Cardiac septum (tissue), 1 donor: ENCODE measurements around the gene GKAP1. TPM values are rescaled to one million over a fixed set of nuclear protein-coding genes. Genes with fewer than 3 reads are reported as not detected.
A peak's percentile ranks its signal among the peaks of the same experiment; 100 is the strongest.
"Not testable (repeated sequence)": the region's sequence is repeated elsewhere in the genome, so short reads cannot be mapped to it uniquely, and the experiment has no call there.

ENCODE experiments used
- DNase-seq: peaks from one replicate; pipeline ENCODE4 v3.0.0-alpha.2; 2020; ENCODE audit warnings: low spot score
- intact Hi-C: fragments of 100-400 bp; cut with DNase I; formaldehyde crosslinking; loops from one replicate; pipeline ENCODE4 v1.14.0; 2022
- long read RNA-seq: library from polyadenylated mRNA; unstranded; transcript quantifications from one replicate; pipeline ENCODE4 v2.0.0, GENCODE V29; 2021
- total RNA-seq: library from RNA; stranded (reverse); fragmentation: NEBNext Ultra II Directional; extraction: Animal tissue kit (Norgen Biotek cat#: 25700); gene quantifications from one replicate; pipeline ENCODE4 v1.2.1, GENCODE V29; 2021
- donor health status: DM: no; HTN: no; CAD: no.

The GKAP1 gene
- total RNA-seq, result 17.2 TPM
- long read RNA-seq, transcript GKAP1-203 (13 exons, 1,778 nt), result major isoform, 6 of 15 reads
- long read RNA-seq, partial matches to known transcripts, result 6 of 15 reads
- long read RNA-seq, other reads (novel, unspliced or antisense), result 1 of 15 reads

DNA sequence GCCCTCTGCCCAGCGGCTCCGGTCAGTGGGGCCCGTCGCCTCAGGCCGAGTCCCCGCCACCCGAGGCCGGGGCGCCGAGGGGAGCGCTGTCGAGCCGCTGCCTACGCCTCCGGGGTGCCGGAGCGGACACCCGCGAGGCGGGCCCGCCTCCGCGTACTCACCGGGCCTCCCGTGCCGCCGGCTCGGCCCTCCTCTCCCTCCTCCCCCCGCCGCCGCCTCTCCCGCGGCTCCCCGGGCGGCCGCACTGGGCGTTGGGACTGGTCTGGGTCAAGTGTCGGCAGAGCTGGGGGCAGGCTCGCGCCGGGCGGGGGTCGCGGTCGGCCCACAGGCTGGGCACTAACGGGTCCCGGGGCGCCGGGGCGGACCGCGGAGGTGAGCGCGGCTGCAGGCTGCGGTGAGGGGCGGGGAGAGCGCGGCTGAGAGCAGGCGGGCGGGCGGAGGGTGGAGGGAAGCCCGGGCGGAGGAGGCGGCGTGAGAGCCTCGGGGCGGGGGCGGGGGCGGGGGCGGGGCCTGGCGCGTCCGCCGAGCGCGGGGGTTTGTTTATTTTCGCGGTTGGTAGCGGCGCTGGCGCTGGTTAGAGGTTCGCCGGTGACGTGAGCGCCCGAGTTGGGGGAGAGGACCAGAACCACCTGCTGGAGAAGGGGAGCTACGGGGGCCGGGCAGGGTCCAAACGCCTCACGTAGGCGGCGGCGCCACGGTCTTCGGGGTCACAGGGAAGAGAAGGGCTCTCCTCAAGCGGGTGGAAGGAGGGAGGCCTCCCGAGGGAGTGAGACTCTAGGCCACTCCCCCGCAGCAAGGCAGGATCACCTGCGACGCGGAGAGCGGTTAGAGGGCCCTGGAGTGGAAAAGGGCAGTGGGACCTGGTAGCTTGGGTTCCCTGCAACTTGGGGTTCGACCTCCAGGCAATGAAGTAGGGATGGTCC is at the start of gene GKAP1:
GKAP1 (minus strand) TSS at position 414 of the 923 bp plus-strand sequence. CDS start 11,252 bp downstream, outside the sequence.
- intact Hi-C loops, result loop anchor here (5.0 kb wide), 1 partner anchor 110 kb away; the partner anchor contains the start of gene UBQLN1
- peak; percentile 94 for DNase-seq

DNA sequence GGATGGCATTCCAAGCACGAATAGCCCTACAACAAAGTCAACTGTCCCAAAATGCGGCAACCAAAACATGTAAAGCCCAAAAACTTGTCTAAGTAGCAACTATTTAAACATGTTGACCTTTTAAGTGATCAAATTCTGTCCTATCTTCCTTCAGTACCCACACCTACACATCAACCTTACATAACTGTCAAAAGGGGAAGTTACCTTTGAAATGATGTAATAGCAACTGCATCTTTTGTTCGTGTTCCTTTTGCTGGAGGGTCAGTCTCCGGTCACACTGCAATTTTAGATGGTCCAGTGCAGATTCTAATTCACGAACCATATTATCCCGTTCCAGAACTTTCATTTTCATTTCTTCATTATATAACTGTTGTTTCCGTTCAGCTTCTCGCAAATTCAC is 32.3 kb upstream of the GKAP1 start:
- intact Hi-C loops, DNase-seq: not testable (repeated sequence)

DNA sequence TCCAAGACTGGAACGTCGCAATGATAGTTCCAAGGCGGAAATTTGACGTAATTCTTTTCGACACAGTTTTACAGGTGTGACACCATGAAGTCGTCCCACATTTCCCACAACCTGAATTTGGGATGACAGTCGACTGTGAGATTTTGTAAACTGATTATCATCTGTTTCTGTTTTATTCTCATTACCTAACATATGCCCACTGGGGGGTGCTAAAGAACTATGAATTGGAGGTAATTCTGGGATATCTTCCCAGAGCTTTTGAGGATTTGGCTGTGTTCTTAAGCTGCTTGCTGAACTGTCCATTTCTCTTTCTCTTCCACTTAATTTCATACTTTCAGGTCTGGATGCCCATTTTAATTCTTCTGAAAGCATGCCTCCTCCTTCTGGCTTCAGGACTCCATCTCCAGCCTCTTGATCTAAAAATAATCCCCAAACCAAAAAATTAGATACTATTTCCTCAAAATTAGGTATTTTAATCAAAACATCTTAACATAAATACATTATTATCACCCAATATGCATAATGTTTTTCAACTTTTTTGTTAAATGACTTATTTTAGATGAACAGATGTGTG is 19.6 kb upstream of the GKAP1 start:
- intact Hi-C loops, DNase-seq: not testable (repeated sequence)

DNA sequence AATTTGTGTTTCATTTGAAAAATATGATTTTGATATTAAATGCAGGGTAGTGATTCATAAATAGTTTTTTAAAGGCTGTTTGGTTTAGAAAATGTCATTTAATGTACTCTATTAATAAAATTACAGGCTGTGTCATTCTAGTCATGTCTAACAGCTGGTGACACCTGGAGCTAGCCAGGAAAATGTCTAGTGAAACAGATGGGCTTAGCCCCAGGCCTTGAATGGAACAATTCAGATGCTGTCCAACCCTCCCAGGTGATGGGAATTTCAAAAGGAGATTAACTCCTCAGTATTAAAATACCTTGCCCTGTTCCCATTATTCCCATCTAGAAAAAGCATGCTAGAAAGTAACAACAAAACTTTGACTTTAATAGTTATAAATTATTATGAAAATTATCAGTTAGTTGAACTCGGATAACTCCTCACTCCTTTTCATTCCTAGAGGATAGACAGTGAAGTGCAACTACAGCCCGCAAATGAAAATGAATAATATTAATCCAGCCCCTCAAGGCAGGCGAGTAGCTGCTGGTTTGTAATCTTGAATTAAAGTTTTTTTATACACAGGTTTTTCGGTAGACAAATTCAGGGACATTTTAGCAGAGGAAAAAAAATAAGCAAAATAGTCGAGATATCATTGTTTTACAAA is 13.0 kb upstream of the GKAP1 start:
- DNase-seq, intact Hi-C loops: not testable (repeated sequence)

DNA sequence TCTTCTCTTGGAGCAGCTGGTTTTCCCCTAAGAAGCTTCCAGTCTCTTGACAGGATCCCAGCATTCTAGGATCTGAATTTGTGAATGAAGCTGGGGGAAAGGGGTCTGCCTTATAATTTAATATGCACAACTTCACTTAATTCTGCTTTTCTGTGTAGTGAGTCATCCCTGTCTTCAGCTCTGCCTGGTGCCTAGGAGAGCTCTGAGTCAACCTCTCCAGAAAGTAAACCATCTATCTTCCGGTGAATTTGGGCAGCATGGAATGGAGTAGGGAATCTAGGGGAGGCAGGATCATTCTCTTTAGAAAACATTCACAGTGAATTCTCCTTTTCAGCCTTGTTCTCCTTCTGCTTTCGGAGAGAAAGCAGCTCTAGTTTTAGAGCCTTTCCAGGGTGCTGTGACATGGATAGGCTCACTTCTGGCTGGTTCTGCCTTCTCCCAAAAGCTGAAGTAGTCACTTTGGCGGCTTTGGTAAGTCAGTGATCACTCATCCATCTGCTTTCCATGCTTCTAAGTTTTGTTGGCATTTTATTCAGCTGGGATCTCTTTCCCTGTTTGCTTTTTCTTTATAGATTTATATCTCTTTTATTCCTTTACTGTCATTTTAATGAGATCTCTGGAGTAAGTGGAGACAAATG is 7.5 kb upstream of the GKAP1 start:
- intact Hi-C loops, DNase-seq: not testable (repeated sequence)

DNA sequence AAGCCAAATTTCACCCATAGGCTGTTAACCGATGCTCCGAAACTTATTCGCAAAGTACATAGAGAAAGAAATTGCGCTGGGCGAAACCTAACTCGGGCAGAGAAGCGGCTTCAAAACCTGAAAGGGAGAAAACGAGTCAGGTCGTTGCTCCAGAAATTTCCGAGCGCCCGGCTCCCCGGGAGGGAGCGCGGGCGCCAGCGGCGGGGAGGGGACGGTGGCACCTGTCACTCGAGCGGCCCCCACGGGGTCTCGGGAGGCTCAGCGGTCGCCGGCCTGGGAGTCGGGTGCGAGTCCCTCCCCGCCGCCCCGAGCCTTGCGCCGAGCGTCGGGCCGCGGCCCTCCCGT is 586 bp downstream of the GKAP1 start:
- intact Hi-C loops, result loop anchor here (5.0 kb wide), 1 partner anchor 110 kb away; the partner anchor contains the start of gene UBQLN1
- DNase-seq, result peak; percentile 75

DNA sequence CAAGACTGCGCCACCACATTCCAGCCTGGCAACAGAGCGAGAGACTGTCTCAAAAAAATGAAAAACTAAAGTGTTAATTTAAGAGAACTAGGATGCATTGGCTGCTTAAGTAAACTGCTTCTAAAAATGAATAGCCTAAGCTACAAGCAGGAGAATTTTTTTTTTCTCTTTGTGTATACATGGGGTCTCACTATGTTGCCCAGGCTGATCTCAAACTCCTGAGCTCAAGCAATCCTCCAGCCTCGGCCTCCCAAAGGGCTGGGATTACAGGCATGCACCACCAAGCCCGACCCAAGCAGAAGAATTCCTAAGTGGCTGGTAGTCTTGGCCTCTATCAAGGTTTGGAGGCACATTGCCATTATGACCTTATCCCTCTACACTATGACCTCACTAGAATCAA is 2.4 kb downstream of the GKAP1 start:
- intact Hi-C loops, result loop anchor here (5.0 kb wide), 1 partner anchor 108 kb away; the partner anchor contains the start of gene UBQLN1

DNA sequence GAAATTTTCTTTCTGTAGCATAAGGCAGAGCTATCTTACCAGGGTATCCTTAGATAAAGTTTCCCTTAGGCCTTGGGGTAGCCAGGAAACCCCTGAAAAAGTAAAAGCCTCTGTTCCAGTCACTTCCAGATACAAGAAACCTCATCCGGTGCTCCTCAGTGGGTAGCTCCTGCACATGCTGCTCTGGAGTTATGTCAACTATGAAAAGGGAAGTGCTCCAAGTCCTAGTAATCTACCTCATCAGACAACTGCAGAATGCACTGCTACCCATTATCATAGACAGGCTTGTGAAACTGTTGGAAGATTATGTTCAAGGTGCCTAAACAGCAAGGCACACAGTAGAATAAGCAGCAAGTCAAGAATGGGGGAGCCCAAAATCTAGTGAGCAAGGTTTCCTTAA is 8.4 kb downstream of the GKAP1 start:
- intact Hi-C loops, result not testable (repeated sequence)

More for the DNA sequence above, 2.4 kb downstream of the GKAP1 start:
- DNase-seq, result not testable (repeated sequence)

DNA sequence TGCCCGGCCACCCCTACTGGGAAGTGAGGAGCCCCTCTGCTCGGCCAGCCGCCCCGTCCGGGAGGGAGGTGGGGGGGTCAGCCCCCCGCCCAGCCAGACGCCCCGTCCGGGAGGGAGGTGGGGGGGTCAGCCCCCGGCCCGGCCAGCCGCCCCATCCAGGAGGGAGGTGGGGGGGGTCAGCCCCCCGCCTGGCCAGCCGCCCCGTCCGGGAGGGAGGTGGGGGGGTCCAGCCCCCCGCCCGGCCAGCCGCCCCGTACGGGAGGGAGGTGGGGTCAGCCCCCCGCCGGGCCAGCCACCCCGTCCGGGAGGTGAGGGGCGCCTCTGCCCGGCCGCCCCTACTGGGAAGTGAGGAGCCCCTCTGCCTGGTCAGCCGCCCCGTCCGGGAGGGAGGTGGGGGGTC is 13.1 kb downstream of the GKAP1 start:
- DNase-seq, intact Hi-C loops: not testable (repeated sequence)

More for the DNA sequence above, 8.4 kb downstream of the GKAP1 start:
- not testable (repeated sequence) for DNase-seq

DNA sequence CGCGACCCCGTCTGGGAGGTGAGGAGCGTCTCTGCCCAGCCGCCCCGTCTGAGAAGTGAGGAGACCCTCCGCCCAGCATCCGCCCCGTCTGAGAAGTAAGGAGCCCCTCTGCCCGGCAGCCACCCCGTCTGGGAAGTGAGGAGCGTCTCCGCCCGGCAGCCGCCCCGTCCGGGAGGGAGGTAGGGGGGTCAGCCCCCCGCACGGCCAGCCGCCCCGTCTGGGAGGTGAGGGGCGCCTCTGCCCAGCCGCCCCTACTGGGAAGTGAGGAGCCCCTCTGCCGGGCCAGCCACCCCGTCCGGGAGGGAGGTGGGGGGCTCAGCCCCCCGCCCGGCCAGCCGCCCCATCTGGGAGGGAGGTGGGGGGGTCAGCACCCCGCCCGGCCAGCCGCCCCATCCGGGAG is 13.6 kb downstream of the GKAP1 start:
- DNase-seq, intact Hi-C loops: not testable (repeated sequence)

DNA sequence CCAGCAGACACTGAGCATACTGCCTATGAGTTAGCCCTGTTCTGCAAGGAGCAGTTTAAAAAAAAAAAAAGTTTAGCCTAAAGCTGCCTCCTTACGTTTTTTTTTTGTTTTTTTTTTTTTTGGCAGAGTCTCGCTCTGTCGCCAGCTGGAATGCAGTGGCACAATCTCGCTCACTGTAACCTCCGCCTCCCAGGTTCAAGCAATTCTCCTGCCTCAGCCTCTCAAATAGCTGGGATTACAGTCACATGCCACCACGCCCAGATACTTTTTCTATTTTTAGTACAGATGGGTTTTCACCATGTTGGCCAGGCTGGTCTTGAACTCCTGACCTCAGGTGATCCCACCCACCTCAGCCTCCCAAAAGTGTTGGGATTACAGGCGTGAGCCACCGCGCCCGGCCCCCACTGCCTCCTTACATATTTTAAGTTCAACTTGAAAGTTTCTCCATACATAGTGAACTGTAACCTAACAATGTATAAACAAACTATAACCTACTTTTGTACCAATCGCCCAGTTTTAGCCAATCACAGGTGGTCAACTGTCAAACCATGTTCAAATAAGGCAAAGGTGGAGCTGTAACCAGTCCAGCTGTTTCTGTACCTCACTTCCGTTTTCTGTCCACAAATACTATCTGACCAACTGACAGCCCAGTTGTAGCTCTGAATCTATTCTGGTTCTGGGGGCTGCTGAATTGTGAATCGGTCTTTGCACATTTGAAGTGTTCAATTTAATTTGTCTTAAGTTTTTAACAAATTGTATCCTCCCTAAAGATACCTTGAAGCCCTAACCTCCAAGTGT is 17.1 kb downstream of the GKAP1 start:
- DNase-seq, result no peak
- intact Hi-C loops, result no loop called here

DNA sequence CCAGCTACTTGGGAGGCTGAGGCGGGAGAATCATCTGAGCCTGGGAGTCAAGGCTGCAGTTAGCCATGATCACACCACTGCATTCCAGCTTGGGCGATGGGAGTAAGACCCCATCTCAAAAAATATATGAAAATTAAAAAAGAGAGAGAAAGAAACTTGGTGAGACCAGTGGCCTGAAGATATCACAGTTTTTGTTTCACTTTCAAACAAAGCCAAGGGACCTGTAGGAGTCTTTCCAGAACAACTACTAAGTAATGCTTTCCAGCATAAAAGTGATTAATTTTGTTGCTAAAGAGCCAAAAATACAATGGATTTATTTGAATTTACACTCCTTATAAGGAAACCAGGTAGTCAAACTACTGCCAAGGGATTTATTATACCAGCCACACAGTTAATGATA is 23.5 kb downstream of the GKAP1 start:
- intact Hi-C loops, result no loop called here
- no peak for DNase-seq

DNA sequence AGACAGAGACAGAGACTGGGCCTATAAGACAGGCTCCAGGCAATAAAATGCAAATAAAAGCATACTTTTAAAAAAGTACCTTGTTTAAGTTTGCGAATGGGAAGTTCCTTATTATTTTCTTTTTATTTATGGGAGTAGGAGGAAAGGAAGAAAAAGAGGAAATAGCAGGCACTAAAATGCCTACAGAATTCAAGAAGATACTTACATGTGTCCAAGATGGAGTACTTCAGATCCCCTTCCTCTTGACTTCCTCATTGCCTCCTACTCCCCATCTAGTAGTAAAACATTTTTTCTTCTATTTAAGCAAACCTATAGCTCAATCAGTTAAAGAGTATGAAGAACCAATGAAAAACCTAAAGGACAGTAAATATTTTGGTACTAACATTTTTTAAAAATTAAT is 24.8 kb downstream of the GKAP1 start:
- intact Hi-C loops, result no loop called here
- DNase-seq, result no peak

DNA sequence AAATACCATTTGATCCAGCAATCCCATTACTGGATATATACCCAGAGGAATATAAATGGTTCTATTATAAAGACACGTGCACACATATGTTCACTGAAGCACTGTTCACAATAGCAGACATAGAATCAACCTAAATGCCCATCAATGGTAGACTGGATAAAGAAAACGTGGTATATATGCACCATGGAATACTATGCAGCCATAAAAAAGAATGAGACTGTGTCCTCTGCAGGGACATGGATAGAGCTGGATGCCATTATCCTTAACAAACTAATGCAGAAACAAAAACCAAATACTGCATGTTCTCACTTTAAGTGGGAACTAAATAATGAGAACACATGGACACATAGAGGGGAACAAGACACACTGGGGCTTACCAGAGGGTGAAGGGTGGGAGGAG is 39.4 kb downstream of the GKAP1 start:
- DNase-seq, result no peak
- intact Hi-C loops, result no loop called here

DNA sequence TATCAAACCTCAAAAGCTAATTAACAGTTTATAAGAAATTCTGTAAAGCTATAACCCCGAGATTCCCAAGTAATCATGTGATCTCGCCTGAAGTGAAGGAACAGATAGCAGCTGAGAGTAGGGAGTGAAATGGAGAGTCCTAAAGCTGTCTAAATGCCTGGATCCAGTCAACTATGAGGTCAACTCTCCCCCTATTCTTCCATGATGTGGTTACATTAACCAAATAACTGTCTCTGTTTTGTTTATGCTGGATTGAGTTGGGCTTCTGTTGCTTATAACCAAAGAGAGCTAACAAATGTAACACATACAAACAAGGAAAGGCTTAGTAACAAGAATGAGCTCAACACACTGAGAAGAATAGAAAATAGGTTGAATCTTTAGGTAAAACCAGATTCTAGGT is 41.6 kb downstream of the GKAP1 start:
- intact Hi-C loops, result no loop called here

DNA sequence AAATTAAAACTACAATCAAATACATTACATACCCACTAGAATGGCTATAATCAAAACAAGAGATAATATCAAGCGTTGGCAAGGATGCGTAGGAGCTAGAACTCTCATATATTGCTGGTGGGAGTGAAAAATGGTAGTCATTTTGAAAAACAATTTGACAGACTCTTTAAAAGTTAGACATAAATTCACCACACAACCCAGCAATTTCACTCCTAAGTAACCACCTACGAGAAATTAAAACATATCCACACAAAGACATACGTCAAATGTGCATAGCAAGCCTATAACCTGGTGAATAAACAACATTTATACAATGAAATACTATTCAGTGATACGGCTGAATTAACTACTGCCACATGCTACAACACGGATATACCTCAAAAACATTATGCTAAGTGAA is 44.7 kb downstream of the GKAP1 start:
- intact Hi-C loops, result no loop called here
- no peak for DNase-seq

More for the DNA sequence above, 41.6 kb downstream of the GKAP1 start:
- DNase-seq, result no peak

DNA sequence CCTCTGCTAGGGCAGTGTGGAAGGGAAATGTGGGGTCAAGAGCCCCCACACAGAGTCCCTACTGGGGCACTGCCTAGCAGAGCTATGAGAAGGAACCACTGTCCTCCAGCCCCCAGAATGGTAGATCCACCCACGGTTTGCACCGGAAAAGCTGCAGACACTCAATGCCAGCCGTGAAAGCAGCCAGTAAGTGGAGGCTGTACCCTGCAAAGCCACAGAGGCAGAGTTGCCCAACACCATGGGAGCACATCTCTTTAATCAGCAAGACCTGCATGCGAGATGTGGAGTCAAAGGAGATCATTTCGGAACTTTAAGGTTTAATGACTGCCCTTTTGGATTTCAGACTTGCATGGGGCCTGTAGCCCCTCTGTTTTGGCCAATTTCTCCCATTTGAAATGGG is 52.2 kb downstream of the GKAP1 start:
- intact Hi-C loops, result no loop called here
- no peak for DNase-seq

DNA sequence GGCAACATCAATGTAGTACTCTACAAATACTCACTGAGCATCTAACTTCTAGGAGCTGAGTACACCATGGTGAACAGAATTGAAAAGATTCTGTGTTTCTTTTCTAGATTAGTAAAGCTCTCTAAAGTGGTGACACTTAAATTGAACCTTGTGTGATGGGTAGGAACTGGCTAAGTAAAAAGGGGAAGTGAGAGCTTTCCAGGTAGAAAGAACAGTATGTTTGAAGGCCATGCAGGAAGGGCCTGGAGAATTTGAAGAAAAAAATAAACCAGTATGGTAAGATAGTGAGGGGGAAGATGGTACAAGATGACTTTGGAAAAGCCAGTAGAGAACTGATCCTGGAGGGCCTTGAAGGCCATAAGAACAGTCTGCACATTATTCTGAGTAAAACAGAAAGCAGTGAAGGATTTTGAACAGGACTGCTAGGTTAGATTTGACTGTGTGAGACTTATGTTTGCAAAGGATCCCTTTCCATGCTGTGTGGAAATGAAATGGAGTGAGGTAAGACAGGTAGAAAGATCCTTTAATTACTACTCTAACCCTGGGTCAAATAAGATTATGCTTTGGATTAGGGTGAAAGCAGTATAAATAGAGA is 63.1 kb downstream of the GKAP1 start:
- DNase-seq, result no peak
- intact Hi-C loops, result no loop called here
